SJSA1 (cell line): ENCODE results near the gene MPPED2. TPM values are rescaled to one million over a fixed set of nuclear protein-coding genes. Genes with fewer than 3 reads are reported as not detected.

Experiments used
- DNase-seq, 2 experiments: peaks; one replicate each; pipeline ENCODE4 v3.0.0-alpha.2; 2015 to 2020; ENCODE audit warnings: low spot score in 2 of 2, low read depth in 1 of 2
- H3K27ac ChIP-seq: fragments of 250-450 bp; sonication (Bioruptor Pico); 2 replicates; pipeline ENCODE4 v1.5.1; 2020; ENCODE audit warnings: mild to moderate bottlenecking, moderate library complexity
- H3K27me3 ChIP-seq: fragments of 250-450 bp; sonication (Bioruptor Pico); replicated peaks from 2 replicates; pipeline ENCODE4 v1.5.1; 2020; ENCODE audit warnings: mild to moderate bottlenecking, moderate library complexity
- H3K36me3 ChIP-seq: fragments of 250-450 bp; sonication (Bioruptor Pico); 2 replicates; pipeline ENCODE4 v1.5.1; 2020; ENCODE audit warnings: mild to moderate bottlenecking
- H3K4me1 ChIP-seq: fragments of 250-450 bp; sonication (Bioruptor Pico); replicated peaks from 2 replicates; pipeline ENCODE4 v1.6.1; 2021; ENCODE audit warnings: mild to moderate bottlenecking
- H3K4me3 ChIP-seq: fragments of 250-450 bp; sonication (Bioruptor Pico); 2 replicates; pipeline ENCODE4 v1.5.1; 2020; ENCODE audit warnings: mild to moderate bottlenecking
- H3K9me3 ChIP-seq: fragments of 250-450 bp; sonication (Bioruptor Pico); replicated peaks from 2 replicates; pipeline ENCODE4 v1.5.1; 2020; ENCODE audit warnings: mild to moderate bottlenecking
- total RNA-seq: library from RNA; depleted of rRNA; stranded (reverse); fragments of >200 nt; shearing (Covaris generic); gene quantifications from 2 replicates; pipeline ENCODE4 v1.2.3, GENCODE V29; 2014

The MPPED2 gene
- total RNA-seq, 1 experiment from 2014 or later = not detected

DNA sequence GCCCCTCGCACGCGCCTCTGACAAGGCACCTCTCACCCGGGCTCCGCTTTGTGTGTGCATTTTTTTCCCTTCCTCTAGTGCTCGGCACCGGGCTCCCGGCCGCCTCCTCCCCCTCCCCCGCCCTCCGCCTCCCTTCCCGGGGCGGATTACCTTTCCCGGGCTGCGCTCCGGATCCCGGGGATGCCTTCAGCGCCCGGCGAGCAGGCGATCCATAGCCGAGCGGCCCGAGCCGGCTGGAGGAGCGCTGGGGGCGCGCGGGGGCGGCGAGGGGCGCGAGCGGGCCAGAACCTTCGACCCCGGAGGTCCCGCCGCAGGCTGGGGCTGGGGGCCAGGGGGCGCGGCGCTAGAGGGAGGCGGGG lies 282 bp downstream of the MPPED2 start:
- H3K27ac ChIP-seq = no peak overlapping the region
- no peaks in the 10 kb centered on the region for H3K9me3 ChIP-seq
- H3K4me1 ChIP-seq = peaks cover 7% of the 10 kb centered on the region; the same call in 1 of the 2 replicates
- H3K4me3 ChIP-seq = peak overlapping the region; percentile 20
- H3K27me3 ChIP-seq = peaks cover 87% of the 10 kb centered on the region
- DNase-seq = no peak
- H3K36me3 ChIP-seq = no peaks in the 10 kb centered on the region

DNA sequence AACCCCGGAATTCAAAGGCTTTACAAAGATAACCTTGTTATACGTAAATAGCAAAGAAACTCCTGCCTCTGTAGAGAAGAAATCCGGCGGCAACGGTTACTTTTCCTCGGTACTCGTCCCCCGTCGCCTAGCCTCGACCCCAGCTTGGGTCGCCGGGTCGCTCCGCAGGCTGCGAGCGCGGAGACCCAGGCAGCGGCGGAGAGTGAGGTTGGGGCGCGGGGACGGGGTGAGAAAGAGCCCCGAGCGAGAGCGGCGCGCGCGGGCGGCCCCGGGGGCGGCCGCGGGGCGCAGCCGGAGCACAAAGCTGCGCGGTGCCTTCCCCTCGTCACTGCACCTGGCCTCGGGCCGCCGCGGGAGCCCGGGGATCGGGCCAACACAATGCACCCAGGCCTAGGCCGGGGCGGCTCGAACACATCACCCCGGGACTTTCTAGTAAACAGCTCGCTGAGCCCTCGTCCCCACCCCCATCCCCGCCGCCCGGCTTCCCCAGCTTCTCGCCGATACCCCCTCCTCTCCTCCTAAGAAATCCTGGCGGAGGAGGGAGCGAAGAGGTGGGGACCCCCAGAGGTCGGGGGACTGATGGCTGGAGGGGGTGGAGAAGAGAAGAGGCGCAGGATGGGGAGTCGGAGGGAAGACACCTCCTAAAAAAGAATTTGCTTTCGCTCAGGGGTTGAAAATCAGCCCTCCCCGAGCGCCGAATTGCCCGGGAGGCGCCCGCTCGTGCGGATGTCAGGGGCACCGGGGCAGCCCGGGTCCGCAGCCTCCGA lies 845 bp downstream of the MPPED2 start:
- Histone ChIP-seq H3K4me1 (peaks cover 7% of the 10 kb centered on the region; the same call in 1 of the 2 replicates), H3K9me3 (no peaks in the 10 kb centered on the region), H3K27ac (no peak overlapping the region), H3K27me3 (peaks cover 91% of the 10 kb centered on the region), H3K4me3 (0 out of 2 replicates have a peak overlapping the region, but pooled peaks have one; percentile 20), H3K36me3 (no peaks in the 10 kb centered on the region)
- peak in 1 of 2 experiments; percentile 36 for DNase-seq

DNA sequence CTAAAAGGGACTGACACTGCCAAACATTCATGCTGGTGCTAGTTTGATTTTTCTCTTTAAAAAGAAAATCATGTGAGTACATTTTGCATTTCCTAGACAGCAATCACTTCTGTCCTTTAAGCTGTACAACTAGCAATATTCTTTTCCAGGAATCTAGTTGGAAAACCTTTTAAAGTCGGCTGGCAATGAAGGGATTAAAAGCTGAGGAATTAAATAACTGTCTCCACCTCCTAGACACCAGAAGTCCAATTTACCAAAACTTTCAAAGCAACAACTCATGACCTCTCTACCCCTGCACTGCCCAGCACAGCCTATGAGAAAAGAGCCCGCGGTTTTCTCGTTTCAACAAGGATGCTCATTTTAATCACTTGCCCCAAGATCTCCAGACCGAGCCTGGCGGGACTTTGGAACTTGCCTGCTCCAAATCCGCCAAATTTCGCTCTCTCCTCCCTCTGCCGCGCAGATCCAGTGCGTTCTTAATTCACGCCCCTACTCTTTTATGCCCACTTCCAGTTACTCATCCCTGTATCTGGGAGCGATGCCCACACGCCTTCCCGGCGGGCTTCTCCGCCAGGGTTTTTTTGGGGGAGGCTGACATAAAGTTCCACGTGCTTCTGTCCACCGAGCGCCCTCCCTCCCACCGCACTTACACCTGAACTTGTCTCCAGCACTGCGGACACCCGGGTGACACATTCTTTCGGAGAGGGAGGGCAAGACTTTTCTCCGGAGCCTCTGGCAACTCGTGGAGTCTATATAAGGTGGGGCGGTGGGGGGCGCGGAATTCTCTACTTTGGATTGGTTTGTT lies 2.5 kb downstream of the MPPED2 start:
- H3K4me1 ChIP-seq = peaks cover 7% of the 10 kb centered on the region; the same call in 1 of the 2 replicates
- no peak for DNase-seq
- H3K4me3 ChIP-seq = no peak overlapping the region
- peaks cover 78% of the 10 kb centered on the region for H3K27me3 ChIP-seq
- no peak overlapping the region for H3K27ac ChIP-seq
- H3K36me3 ChIP-seq = no peaks in the 10 kb centered on the region
- no peaks in the 10 kb centered on the region for H3K9me3 ChIP-seq

DNA sequence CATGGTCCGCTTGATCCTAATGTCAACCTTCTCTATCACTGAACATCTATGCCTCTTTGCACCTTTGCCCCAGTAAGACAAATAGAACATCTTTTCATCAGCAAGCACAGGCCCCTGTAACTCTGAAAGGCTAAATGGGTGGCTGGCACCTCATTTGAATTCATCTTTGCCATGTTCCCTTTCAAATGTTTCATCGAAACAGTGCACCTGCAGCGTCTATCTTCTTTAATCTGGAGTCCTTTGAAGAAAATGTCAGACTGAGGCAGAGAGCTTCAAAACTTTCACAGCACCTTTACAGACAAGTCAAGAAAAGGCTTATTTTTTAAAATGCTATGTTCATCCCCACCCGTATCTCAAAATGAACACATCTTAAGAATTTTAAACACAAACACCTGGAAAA lies 3.4 kb downstream of the MPPED2 start:
- Histone ChIP-seq H3K4me3 (no peak overlapping the region), H3K9me3 (no peaks in the 10 kb centered on the region), H3K4me1 (peaks cover 7% of the 10 kb centered on the region; the same call in 1 of the 2 replicates), H3K36me3 (no peaks in the 10 kb centered on the region), H3K27ac (no peak overlapping the region), H3K27me3 (peaks cover 74% of the 10 kb centered on the region)
- no peak for DNase-seq

DNA sequence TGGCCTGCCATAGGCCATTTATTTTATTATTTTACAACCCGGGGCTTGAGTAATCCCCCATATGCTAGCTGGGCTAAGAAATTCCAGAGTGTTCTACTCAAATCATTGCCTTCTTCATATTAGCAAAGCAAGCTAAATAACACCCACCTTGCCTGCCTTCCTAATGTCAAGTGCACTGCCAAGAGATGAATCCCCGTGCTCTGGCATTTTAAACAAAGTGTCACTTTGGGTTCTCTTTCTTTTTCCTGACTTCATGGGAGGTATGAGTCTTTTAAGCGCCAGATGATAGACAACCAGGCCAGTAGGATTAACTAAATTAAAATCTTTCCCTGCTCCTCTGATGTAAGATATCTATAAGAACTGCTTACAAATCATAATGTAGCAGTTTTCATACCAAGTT lies 4.5 kb downstream of the MPPED2 start:
- H3K4me1 ChIP-seq = peaks cover 7% of the 10 kb centered on the region; the same call in 1 of the 2 replicates
- no peak overlapping the region for H3K27ac ChIP-seq
- H3K9me3 ChIP-seq = no peaks in the 10 kb centered on the region
- peaks cover 63% of the 10 kb centered on the region for H3K27me3 ChIP-seq
- no peak for DNase-seq
- no peak overlapping the region for H3K4me3 ChIP-seq
- no peaks in the 10 kb centered on the region for H3K36me3 ChIP-seq

DNA sequence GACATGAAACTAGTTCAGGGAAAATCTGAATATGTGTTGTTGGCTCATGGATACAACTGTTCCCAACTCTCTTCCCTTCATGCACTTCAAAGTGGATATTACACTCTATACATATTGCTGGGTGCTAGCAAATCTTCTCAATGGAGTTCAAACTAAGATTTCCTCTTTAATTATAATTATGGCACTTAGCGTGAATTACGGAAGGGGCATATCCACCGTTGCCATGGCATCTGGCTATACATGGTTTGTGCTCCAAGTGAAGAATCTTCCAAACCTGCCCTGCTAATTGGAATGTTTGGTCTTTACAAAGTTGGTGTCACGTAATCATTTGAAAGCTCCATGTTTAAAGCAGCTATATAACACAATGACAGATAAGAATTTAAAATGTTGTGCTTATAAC lies 5.6 kb downstream of the MPPED2 start:
- DNase-seq = no peak
- Histone ChIP-seq H3K27ac (no peak overlapping the region), H3K4me1 (0 out of 2 replicates have a peak, but pooled peaks cover 5% of the 10 kb centered on the region), H3K36me3 (no peaks in the 10 kb centered on the region), H3K27me3 (peaks cover 52% of the 10 kb centered on the region), H3K4me3 (no peak overlapping the region), H3K9me3 (no peaks in the 10 kb centered on the region; the same call in 1 of the 2 replicates)

DNA sequence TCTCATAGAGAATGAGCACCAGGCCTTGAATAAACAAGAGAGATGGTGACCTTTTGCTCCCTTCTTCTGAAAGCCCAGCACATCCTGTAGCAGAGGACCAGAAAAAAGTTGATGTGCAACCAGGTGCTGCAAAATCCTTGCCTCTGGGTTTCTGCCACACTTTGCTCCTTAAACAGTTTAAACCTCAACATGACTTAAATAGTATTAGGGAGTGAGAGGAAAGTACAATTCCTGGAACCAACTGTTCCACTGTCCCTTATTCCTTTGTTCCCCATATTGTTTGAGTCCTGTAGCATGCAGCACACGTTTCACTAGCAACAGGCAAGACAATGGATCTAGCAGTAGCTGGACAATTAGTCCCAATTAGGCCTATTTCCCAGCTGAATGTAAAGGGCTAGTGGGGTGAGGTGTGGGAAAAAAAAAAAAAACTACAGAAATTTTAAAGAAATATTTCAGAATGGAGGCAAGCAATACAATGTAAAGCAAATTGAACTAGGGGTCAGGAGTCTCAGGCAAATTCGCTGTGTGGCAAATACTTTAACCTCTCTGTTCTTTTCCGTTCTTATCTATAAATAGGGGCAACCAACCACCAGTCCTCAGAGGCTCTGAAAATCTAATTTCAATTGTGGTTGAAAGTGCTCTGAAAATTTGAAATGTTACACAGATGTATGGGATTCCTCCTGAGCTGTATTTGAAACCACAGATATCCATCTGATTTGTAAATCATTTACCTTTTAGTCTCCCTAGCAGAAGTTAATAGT lies 6.6 kb downstream of the MPPED2 start:
- H3K4me1 ChIP-seq = 0 out of 2 replicates have a peak, but pooled peaks cover 5% of the 10 kb centered on the region
- no peak overlapping the region for H3K27ac ChIP-seq
- no peak overlapping the region for H3K4me3 ChIP-seq
- H3K27me3 ChIP-seq = peaks cover 42% of the 10 kb centered on the region
- no peak for DNase-seq
- H3K36me3 ChIP-seq = no peaks in the 10 kb centered on the region
- no peaks in the 10 kb centered on the region; the same call in 1 of the 2 replicates for H3K9me3 ChIP-seq

DNA sequence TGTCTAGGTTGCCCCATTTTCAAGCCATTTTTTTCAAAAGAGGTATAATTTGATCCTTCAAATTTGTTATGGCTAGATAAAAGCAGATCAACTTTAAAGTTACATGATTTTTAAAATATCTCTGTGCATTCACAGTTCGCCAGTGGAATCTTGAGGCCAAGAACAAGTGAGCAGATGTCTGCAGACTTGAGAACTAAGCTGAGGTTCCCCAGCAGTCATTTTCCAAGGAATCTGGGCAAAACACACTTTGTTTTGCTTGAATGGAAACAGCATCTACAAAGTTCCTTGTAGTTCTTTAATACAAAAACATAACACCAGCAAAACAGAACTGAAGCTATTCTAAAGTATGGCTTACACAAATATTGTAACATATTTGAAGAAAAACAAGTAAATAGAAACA lies 7.7 kb downstream of the MPPED2 start:
- no peak for DNase-seq
- Histone ChIP-seq H3K4me1 (peaks cover 13% of the 10 kb centered on the region), H3K27ac (no peak overlapping the region), H3K9me3 (no peaks in the 10 kb centered on the region; the same call in 1 of the 2 replicates), H3K27me3 (peaks cover 30% of the 10 kb centered on the region), H3K4me3 (no peak overlapping the region), H3K36me3 (no peaks in the 10 kb centered on the region)

DNA sequence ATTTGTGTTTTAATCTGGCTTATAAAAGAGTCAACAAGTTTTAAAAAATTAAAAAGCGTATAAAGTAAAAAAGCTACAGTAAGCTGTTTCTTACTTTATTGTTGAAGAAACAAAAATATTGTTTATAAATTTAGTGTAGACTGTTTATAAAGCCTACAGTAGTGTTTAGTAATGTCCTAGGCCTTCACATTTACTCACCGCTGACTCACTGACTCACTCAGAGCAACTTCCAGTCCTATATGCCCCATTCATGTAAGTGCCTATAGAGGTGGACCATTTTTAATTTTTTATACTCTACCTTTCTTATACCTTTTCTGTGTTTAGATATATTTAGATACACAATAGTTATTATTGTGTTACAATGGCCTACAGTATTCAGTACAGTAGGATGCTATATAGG lies 12.2 kb downstream of the MPPED2 start:
- H3K36me3 ChIP-seq = no peaks in the 10 kb centered on the region
- H3K4me1 ChIP-seq = peaks cover 20% of the 10 kb centered on the region
- H3K9me3 ChIP-seq = no peaks in the 10 kb centered on the region; the same call in 1 of the 2 replicates
- peaks cover 9% of the 10 kb centered on the region for H3K27me3 ChIP-seq
- no peak overlapping the region for H3K4me3 ChIP-seq
- DNase-seq = peak in 1 of 2 experiments; percentile 45
- H3K27ac ChIP-seq = no peak overlapping the region

DNA sequence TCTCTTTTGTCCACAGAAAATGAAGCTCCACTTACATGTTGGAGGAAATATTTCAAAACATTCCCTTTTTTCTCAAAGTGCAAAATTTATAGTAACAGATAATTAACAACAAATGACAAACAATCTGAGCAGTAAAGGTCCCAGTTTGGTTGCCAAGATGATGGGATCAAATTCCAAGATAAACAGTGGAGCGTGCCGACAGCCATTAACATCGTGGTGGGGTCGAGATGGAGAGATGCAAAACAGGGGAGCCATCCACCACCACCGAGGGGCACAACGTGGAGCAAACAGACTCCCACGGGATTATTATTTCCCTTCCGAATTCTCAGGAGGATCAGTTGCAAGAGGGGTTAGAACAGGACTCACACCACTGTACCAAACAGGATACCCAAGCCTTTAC lies 17.2 kb downstream of the MPPED2 start:
- Histone ChIP-seq H3K9me3 (no peaks in the 10 kb centered on the region), H3K36me3 (no peaks in the 10 kb centered on the region), H3K4me3 (no peak overlapping the region), H3K27ac (no peak overlapping the region), H3K4me1 (peaks cover 9% of the 10 kb centered on the region), H3K27me3 (peaks cover 4% of the 10 kb centered on the region)
- DNase-seq = no peak

DNA sequence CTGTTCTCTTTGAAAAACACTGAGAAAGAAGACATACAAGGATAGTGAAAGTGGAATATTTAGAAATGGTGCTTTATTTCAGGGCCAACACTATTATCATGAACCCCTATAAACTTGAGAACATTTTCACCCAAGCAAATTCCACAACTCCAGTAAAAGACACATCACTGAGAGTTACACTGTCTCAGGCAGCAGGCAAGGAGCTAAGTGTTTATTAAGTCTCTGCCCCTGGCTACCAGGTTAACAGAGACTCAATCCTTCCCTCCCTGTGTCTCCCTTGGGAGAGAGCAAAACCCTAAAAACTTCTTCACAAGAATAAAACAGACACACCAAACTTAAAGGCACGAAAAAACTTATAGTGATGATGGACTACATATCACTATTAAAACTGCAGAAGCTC lies 18.5 kb downstream of the MPPED2 start:
- H3K4me3 ChIP-seq = no peak overlapping the region
- no peak overlapping the region for H3K27ac ChIP-seq
- no peaks in the 10 kb centered on the region for H3K9me3 ChIP-seq
- peaks cover 4% of the 10 kb centered on the region for H3K27me3 ChIP-seq
- H3K36me3 ChIP-seq = no peaks in the 10 kb centered on the region
- DNase-seq = no peak
- H3K4me1 ChIP-seq = no peaks in the 10 kb centered on the region

DNA sequence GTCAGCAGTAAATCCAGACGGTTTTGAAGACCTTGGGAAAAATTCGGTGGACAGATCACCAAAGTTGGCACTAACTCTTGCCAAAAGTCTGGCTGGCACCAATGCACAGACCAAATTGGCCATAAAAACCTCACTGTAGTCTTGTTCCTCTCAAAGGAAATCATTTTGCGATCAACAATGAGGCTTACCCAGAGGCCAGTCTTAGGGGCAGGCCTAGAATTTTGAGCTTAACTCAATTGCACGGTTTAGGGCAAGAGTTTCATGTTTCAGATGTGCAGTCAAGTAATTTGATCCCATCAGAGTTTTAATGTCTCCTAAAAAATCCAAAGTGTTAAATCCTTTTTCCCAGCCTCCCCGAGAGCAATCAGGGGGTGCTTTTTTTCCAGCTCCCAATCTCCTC lies 19.0 kb downstream of the MPPED2 start:
- H3K27ac ChIP-seq = no peak overlapping the region
- H3K36me3 ChIP-seq = no peaks in the 10 kb centered on the region
- no peaks in the 10 kb centered on the region for H3K4me1 ChIP-seq
- H3K9me3 ChIP-seq = no peaks in the 10 kb centered on the region
- H3K4me3 ChIP-seq = no peak overlapping the region
- H3K27me3 ChIP-seq = peaks cover 4% of the 10 kb centered on the region
- DNase-seq = no peak

DNA sequence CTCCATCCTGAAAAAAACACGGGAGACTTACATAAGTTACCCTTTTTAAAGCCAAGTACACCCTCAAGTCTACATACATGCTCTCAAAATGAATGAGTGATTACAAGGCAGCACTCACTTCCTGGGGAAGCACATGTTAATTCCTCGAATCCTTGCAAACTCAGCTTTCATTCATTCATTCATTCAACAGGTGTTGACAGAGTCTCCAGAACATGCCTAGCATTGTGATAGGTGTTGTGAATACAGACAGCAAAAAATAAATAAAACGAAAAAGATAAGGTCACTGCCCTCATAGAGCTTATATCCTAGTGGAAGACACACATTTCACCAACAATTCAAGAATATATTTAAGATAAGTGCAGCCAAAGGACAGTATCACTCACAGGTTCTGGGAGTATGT lies 19.7 kb downstream of the MPPED2 start:
- no peak for DNase-seq

More for the DNA sequence above, 19.7 kb downstream of the MPPED2 start:
- Histone ChIP-seq H3K9me3 (no peaks in the 10 kb centered on the region), H3K27ac (no peak overlapping the region), H3K4me1 (no peaks in the 10 kb centered on the region; the same call in none of the 2 replicates), H3K36me3 (no peaks in the 10 kb centered on the region), H3K4me3 (no peak overlapping the region), H3K27me3 (peaks cover 4% of the 10 kb centered on the region)
